ENCODE measurements around the gene ANGPT4. TPM values are rescaled to one million over a fixed set of nuclear protein-coding genes. Genes with fewer than 3 reads are reported as not detected.
A peak's percentile ranks its signal among the peaks of the same experiment; 100 is the strongest.

Gene ANGPT4
- polyA plus RNA-seq, 1 of the 3 experiments (the other 2 are of a cell fraction) = not detected

DNA sequence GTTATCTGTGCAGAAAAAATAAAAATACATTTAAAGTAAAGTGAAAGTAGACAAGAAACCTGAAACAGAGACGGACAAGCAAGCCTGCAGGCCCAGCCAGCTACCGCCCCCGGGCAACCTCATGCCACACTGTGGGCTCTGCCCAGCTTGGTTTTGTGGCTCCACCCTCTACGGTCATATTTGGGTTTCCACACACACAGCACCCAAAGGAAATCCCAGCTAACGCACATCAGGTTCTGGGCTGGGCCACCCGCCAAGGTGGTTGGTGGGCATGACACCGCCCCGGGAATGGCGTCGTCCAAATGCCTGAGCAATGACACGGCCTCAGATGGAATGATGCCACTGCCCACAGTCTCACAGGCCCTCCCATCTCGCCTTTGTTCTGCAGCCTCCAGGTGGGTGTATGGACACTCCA lies 59.8 kb downstream of the ANGPT4 start:
- POLR2A ChIA-PET = no interaction called here
- TF ChIP-seq MEF2A (IDR thresholded peaks at IDR 0.05; ENCODE audit: borderline replicate concordance, low read depth) (no peak), NFIC (IDR thresholded peaks at IDR 0.05; ENCODE audit: borderline replicate concordance) (peak; percentile 78), TCF12 (IDR thresholded peaks at IDR 0.05) (peak; percentile 69), TEAD4 (IDR thresholded peaks at IDR 0.05; ENCODE audit: borderline replicate concordance, insufficient read depth) (peak; percentile 76; the same call in 1 of the 2 replicates), YY1 (IDR thresholded peaks at IDR 0.05; ENCODE audit: low read depth) (peak; percentile 66; the same call in 1 of the 2 replicates), JUND (IDR thresholded peaks at IDR 0.05) (peak; percentile 75), RCOR1 (IDR thresholded peaks at IDR 0.05; ENCODE audit: low read length) (no peak), GABPA (IDR thresholded peaks at IDR 0.05; ENCODE audit: low read depth) (no peak), FOXJ3 (CRISPR knock-in tag; IDR thresholded peaks at IDR 0.05) (no peak), FOSL2 (IDR thresholded peaks at IDR 0.05; ENCODE audit: borderline replicate concordance, low read depth) (peak; percentile 70; the same call in 1 of the 2 replicates)
- TF ChIP-seq, protein P1, sequence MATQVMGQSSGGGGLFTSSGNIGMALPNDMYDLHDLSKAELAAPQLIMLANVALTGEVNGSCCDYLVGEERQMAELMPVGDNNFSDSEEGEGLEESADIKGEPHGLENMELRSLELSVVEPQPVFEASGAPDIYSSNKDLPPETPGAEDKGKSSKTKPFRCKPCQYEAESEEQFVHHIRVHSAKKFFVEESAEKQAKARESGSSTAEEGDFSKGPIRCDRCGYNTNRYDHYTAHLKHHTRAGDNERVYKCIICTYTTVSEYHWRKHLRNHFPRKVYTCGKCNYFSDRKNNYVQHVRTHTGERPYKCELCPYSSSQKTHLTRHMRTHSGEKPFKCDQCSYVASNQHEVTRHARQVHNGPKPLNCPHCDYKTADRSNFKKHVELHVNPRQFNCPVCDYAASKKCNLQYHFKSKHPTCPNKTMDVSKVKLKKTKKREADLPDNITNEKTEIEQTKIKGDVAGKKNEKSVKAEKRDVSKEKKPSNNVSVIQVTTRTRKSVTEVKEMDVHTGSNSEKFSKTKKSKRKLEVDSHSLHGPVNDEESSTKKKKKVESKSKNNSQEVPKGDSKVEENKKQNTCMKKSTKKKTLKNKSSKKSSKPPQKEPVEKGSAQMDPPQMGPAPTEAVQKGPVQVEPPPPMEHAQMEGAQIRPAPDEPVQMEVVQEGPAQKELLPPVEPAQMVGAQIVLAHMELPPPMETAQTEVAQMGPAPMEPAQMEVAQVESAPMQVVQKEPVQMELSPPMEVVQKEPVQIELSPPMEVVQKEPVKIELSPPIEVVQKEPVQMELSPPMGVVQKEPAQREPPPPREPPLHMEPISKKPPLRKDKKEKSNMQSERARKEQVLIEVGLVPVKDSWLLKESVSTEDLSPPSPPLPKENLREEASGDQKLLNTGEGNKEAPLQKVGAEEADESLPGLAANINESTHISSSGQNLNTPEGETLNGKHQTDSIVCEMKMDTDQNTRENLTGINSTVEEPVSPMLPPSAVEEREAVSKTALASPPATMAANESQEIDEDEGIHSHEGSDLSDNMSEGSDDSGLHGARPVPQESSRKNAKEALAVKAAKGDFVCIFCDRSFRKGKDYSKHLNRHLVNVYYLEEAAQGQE (IDR thresholded peaks at IDR 0.05; ENCODE audit: low read depth, low read length) = no peak
- TF ChIP-seq, protein P2, sequence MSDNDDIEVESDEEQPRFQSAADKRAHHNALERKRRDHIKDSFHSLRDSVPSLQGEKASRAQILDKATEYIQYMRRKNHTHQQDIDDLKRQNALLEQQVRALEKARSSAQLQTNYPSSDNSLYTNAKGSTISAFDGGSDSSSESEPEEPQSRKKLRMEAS (IDR thresholded peaks at IDR 0.05; ENCODE audit: low read depth) = peak; percentile 78
- TF ChIP-seq, protein P3, sequence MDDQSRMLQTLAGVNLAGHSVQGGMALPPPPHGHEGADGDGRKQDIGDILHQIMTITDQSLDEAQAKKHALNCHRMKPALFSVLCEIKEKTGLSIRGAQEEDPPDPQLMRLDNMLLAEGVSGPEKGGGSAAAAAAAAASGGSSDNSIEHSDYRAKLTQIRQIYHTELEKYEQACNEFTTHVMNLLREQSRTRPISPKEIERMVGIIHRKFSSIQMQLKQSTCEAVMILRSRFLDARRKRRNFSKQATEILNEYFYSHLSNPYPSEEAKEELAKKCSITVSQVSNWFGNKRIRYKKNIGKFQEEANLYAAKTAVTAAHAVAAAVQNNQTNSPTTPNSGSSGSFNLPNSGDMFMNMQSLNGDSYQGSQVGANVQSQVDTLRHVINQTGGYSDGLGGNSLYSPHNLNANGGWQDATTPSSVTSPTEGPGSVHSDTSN (IDR thresholded peaks at IDR 0.05) = 0 out of 2 replicates have a peak, but pooled peaks have one; percentile 30
- H3K9me3 ChIP-seq = no peaks in the 10 kb centered on the region
- peak overlapping the region in 1 of 2 experiments; percentile 22; a peak in 1 of 4 replicates for H3K27ac ChIP-seq (ENCODE audit: low read depth in 2 of 2, low read length in 1 of 2)
- CTCF ChIA-PET = interaction anchor here (1.0 kb wide), 1 partner anchor 37 kb away, joined by 5 read pairs; no protein-coding TSS in a partner anchor
- DNase-seq = no peak
- H3K4me2 ChIP-seq = peak overlapping the region; percentile 53; the same call in 1 of the 2 replicates
- no peaks in the 10 kb centered on the region for H4K20me1 ChIP-seq (ENCODE audit: insufficient read depth)
- WGBS (ENCODE audit: low lambda C conversion rate) = 15% methylated on average over 10 of the region's 12 CpGs
- H3K9ac ChIP-seq = peak overlapping the region; percentile 10; the same call in 1 of the 2 replicates
- H3K27me3 ChIP-seq (ENCODE audit: insufficient read depth) = no peaks in the 10 kb centered on the region
- no peaks in the 10 kb centered on the region for H3K36me3 ChIP-seq (replicated peaks in 1 of 2; ENCODE audit: control insufficient read depth in 1 of 2, insufficient read depth in 2 of 2, low read length in 1 of 2)
- H3K79me2 ChIP-seq (ENCODE audit: insufficient read depth) = no peaks in the 10 kb centered on the region; the same call in none of the 2 replicates
- H3K4me3 ChIP-seq (ENCODE audit: low read depth in 2 of 2, low read length in 1 of 2) = no peak overlapping the region
- no peaks in the 10 kb centered on the region for H3F3A ChIP-seq (replicated peaks; ENCODE audit: insufficient read depth)
- H2AFZ ChIP-seq (ENCODE audit: low read depth) = peak overlapping the region; percentile 15; the same call in 1 of the 2 replicates
- peaks cover 4 to 5% of the 10 kb centered on the region in 2 experiments; a peak in 3 of 4 replicates for H3K4me1 ChIP-seq (ENCODE audit: control insufficient read depth in 1 of 2, insufficient read depth in 2 of 2, low read depth in 1 of 2, low read length in 1 of 2)
- no peaks in the 10 kb centered on the region for H3K9me2 ChIP-seq
